ES-I3 (cell line): ENCODE results near the gene FLACC1.

ENCODE experiments used
- H3K36me3 ChIP-seq: 2 replicates; pipeline ENCODE4 v1.6.1; 2013; ENCODE audit warnings: mild to moderate bottlenecking, low read length, control low read depth, moderate library complexity; ENCODE audit not compliant: insufficient read depth
- H3K4me1 ChIP-seq: 2 replicates; pipeline ENCODE4 v1.6.1; 2013; ENCODE audit warnings: mild to moderate bottlenecking, control low read depth, low read length; ENCODE audit not compliant: insufficient read depth
- H3K9ac ChIP-seq: 2 replicates; pipeline ENCODE4 v1.6.1; 2013; ENCODE audit warnings: low read depth, mild to moderate bottlenecking, low read length, moderate library complexity
- H3K9me3 ChIP-seq: 2 replicates; pipeline ENCODE4 v1.6.1; 2013; ENCODE audit warnings: mild to moderate bottlenecking, low read length, moderate library complexity; ENCODE audit not compliant: control insufficient read depth, insufficient read depth

The FLACC1 gene

GRCh38 chr2:201260302-201260800 lies 96.8 kb downstream of the FLACC1 start, which contains the start of gene CASP8:
Gene CASP8 (plus strand): TSS chr2:201260536. CDS start chr2:201266487, 5,951 bp downstream.
- Histone ChIP-seq H3K9ac (no peak within 1 kb of the TSS), H3K36me3 (no peaks in the 10 kb centered on the region; the same call in 1 of the 2 replicates), H3K4me1 (peaks cover 15% of the 10 kb centered on the region), H3K9me3 (no peaks in the 10 kb centered on the region)

GRCh38 chr2:201258666-201259615 lies 98.2 kb downstream of the FLACC1 start:
- Histone ChIP-seq H3K4me1 (peaks cover 24% of the 10 kb centered on the region), H3K36me3 (no peaks in the 10 kb centered on the region; the same call in 1 of the 2 replicates), H3K9ac (peak overlapping the region; percentile 53), H3K9me3 (no peaks in the 10 kb centered on the region)

DNA sequence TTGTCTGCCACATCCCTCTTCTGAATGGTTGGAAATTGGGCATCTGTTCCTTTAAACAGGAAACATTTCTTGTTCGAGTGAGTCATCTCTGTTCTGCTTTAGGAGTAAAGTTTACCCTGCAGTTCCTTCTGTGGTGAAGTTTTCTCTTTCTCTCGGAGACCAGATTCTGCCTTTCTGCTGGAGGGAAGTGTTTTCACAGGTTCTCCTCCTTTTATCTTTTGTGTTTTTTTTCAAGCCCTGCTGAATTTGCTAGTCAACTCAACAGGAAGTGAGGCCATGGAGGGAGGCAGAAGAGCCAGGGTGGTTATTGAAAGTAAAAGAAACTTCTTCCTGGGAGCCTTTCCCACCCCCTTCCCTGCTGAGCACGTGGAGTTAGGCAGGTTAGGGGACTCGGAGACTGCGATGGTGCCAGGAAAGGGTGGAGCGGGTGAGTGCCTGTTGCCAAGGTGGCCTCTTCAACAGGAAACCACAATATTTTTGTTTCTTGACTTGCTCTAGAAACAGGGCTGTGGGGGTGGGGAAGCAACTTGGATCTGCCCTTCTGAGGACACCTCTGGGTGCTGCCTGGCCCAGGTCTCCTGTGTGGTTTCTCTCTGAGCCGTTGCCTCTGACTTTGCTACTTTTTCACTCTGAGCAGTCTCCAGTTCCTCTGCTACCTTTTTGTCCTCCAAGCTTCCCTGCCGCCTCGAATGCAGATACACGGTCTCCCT lies 99.0 kb downstream of the FLACC1 start:
- H3K36me3 ChIP-seq, result no peaks in the 10 kb centered on the region; the same call in 1 of the 2 replicates
- H3K4me1 ChIP-seq, result peaks cover 24% of the 10 kb centered on the region
- H3K9ac ChIP-seq, result peak overlapping the region; percentile 53
- no peaks in the 10 kb centered on the region for H3K9me3 ChIP-seq

GRCh38 chr2:201257381-201257955 lies 99.7 kb downstream of the FLACC1 start:
- no peaks in the 10 kb centered on the region for H3K9me3 ChIP-seq
- peak overlapping the region; percentile 53 for H3K9ac ChIP-seq
- H3K36me3 ChIP-seq, result no peaks in the 10 kb centered on the region; the same call in 1 of the 2 replicates
- H3K4me1 ChIP-seq, result peaks cover 21% of the 10 kb centered on the region

- Histone ChIP-seq H3K4me1 (peaks cover 21% of the 10 kb centered on the region), H3K36me3 (no peaks in the 10 kb centered on the region; the same call in 1 of the 2 replicates), H3K9me3 (no peaks in the 10 kb centered on the region), H3K9ac (no peak overlapping the region)
Observed at GRCh38 chr2:201256082-201256481, 101.1 kb downstream of the FLACC1 start.

- Histone ChIP-seq H3K4me1 (peaks cover 17% of the 10 kb centered on the region), H3K36me3 (no peaks in the 10 kb centered on the region; the same call in 1 of the 2 replicates), H3K9ac (no peak overlapping the region), H3K9me3 (no peaks in the 10 kb centered on the region)
Observed at GRCh38 chr2:201255408-201256033, 101.6 kb downstream of the FLACC1 start.

GRCh38 chr2:201254081-201254730 lies 102.9 kb downstream of the FLACC1 start:
- no peaks in the 10 kb centered on the region for H3K9me3 ChIP-seq
- H3K9ac ChIP-seq, result no peak overlapping the region
- H3K4me1 ChIP-seq, result peaks cover 11% of the 10 kb centered on the region

DNA sequence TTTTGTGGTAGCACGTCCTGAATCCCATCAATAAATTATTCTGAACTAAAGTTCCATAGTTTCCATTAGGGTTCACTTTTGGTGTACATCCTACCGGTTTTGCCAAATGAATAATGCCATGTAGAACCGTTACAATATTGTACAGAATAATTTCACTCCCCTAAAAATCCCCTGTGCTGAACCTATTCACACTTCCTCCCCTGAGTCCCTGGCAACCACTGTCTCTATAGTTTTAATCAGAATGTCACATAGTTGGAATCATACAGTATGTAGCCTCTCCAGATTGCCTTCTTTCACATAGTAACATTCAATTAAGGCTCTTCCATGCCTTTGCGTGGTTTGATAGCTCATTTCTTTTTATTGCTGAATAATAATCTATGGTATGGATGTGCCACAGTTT lies 106.4 kb downstream of the FLACC1 start:
- Histone ChIP-seq H3K9me3 (no peaks in the 10 kb centered on the region), H3K9ac (no peak overlapping the region), H3K36me3 (no peaks in the 10 kb centered on the region), H3K4me1 (peaks cover 9% of the 10 kb centered on the region)

More at GRCh38 chr2:201254081-201254730, 102.9 kb downstream of the FLACC1 start:
- H3K36me3 ChIP-seq, result no peaks in the 10 kb centered on the region

- H3K9me3 ChIP-seq, result no peaks in the 10 kb centered on the region
- no peak overlapping the region for H3K9ac ChIP-seq
- no peaks in the 10 kb centered on the region for H3K36me3 ChIP-seq
- H3K4me1 ChIP-seq, result peaks cover 6% of the 10 kb centered on the region
Observed at GRCh38 chr2:201249889-201250288, 107.3 kb downstream of the FLACC1 start.

GRCh38 chr2:201248288-201248844 lies 108.8 kb downstream of the FLACC1 start:
- no peak overlapping the region for H3K9ac ChIP-seq
- no peaks in the 10 kb centered on the region for H3K9me3 ChIP-seq
- no peaks in the 10 kb centered on the region for H3K4me1 ChIP-seq
- no peaks in the 10 kb centered on the region for H3K36me3 ChIP-seq

- H3K9ac ChIP-seq, result no peak overlapping the region
- H3K36me3 ChIP-seq, result no peaks in the 10 kb centered on the region
- H3K4me1 ChIP-seq, result no peaks in the 10 kb centered on the region
- H3K9me3 ChIP-seq, result no peaks in the 10 kb centered on the region
Observed at GRCh38 chr2:201246280-201246679, 110.9 kb downstream of the FLACC1 start.

- H3K36me3 ChIP-seq, result peaks cover 4% of the 10 kb centered on the region
- H3K4me1 ChIP-seq, result no peaks in the 10 kb centered on the region
- H3K9ac ChIP-seq, result no peak overlapping the region
- no peaks in the 10 kb centered on the region for H3K9me3 ChIP-seq
Observed at GRCh38 chr2:201244829-201245228, 112.3 kb downstream of the FLACC1 start.

DNA sequence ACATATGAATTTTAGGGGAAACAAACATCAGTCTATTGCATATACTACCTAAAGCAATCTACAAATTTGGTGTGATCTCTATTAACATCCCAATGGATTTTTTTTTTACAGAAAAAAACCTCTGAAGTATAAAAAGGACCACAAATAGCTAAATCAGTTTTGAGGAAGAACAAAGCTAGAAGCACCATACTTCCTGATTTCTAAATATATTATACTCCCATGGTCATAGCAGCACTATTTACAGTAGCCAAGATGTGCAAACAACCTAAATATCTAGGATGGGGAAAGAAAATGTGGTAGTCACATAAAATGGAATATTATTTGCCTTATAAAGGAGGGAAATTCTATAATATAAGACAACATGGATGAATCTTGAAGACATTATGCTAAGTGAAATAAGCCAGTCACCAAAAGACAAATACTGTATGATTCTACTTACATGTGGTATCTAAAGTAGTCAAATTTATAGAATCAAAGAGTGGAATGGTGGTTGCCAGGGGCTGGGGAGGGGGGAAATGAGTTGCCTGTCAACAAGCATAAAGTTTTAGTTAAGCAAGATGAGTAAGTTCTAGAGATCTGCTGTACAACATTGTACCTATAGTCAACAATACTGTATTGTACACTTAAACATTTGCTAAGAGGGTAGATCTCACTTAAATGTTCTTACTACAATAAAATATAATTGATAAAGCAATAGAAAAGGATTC lies 114.4 kb downstream of the FLACC1 start:
- peaks cover 8% of the 10 kb centered on the region for H3K36me3 ChIP-seq
- no peaks in the 10 kb centered on the region for H3K4me1 ChIP-seq
- no peaks in the 10 kb centered on the region for H3K9me3 ChIP-seq
- no peak overlapping the region for H3K9ac ChIP-seq
